ENCODE measurements around the gene NAIF1. TPM values are rescaled to one million over a fixed set of nuclear protein-coding genes. Genes with fewer than 3 reads are reported as not detected.

NAIF1 gene
- total RNA-seq, 1 donor from 2014 or later = 48.2 TPM

DNA sequence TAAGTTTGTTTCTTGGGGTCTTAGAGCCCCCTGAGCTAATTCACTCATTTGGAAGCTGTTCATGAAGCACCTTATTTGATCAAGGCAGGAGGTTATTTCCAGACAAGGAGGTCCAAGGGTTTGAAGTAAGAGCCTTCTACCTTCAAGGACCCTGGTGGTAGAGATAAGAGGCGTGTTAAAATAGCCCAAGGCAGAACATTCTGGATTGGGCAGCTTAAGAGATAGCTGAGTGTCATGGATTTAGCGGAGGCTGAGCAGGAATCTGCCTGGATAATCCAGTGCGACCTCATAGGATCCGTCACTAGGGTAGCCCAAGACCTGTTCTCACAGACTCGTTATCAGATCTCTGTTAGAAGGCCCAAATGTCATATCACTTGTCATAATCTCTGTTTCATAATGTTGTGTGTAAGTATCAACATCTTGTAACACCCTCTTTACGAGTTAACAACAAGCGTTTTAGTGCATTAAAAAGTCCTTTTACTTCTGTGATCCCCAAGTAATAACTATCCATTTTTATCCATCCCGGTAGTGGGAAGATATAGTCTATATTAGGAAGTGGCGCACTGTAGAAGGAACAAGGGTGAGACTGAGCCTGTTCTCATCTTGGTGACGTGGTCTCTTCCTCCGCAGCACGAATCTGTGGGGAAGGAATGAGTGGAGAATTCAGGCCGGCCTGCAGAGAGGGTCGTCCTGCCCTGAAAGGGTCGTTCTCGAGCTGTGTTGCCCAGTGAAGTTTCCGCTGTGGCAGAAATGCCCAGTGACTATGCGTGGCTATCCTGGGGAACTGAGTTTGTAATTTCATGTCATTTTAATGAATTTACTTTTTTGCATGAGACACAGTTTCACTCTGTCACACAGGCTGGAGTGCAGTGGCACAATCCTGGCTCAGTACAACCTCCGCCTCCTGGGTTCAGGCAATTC is 29.8 kb upstream of the NAIF1 start:
- Histone ChIP-seq H3K4me3 (no peak overlapping the region), H3K27me3 (no peaks in the 10 kb centered on the region), H3K9me3 (no peaks in the 10 kb centered on the region), H3K27ac (peak overlapping the region; percentile 93 to 97), H3K36me3 (peaks cover 7 to 11% of the 10 kb centered on the region in 2 donors), H3K4me1 (peaks cover 39 to 68% of the 10 kb centered on the region in 2 donors)
- DNase-seq (ENCODE audit: low spot score in 2 of 2) = no peak
- TF ChIP-seq, protein P1, sequence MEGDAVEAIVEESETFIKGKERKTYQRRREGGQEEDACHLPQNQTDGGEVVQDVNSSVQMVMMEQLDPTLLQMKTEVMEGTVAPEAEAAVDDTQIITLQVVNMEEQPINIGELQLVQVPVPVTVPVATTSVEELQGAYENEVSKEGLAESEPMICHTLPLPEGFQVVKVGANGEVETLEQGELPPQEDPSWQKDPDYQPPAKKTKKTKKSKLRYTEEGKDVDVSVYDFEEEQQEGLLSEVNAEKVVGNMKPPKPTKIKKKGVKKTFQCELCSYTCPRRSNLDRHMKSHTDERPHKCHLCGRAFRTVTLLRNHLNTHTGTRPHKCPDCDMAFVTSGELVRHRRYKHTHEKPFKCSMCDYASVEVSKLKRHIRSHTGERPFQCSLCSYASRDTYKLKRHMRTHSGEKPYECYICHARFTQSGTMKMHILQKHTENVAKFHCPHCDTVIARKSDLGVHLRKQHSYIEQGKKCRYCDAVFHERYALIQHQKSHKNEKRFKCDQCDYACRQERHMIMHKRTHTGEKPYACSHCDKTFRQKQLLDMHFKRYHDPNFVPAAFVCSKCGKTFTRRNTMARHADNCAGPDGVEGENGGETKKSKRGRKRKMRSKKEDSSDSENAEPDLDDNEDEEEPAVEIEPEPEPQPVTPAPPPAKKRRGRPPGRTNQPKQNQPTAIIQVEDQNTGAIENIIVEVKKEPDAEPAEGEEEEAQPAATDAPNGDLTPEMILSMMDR (IDR thresholded peaks at IDR 0.05) = peak in 1 of 3 experiments; percentile 4
- intact Hi-C loops (cut with DNase I) = no loop called here

- TF ChIP-seq, protein P1 (IDR thresholded peaks at IDR 0.05) = no peak
- peaks cover 35 to 66% of the 10 kb centered on the region in 2 donors for H3K4me1 ChIP-seq
- H3K4me3 ChIP-seq = no peak overlapping the region
- DNase-seq (ENCODE audit: low spot score in 2 of 2) = no peak
- no peaks in the 10 kb centered on the region for H3K36me3 ChIP-seq
- H3K9me3 ChIP-seq = no peaks in the 10 kb centered on the region
- intact Hi-C loops (cut with DNase I) = loop anchor here (1.0 to 2.0 kb wide), 3 partner anchors 23 to 130 kb away; partner anchors contain the start of gene SLC25A25
- H3K27me3 ChIP-seq = no peaks in the 10 kb centered on the region
- peak overlapping the region; percentile 90 to 91 for H3K27ac ChIP-seq
Observed at GRCh38 chr9:128094950-128095544, 27.9 kb upstream of the NAIF1 start.

DNA sequence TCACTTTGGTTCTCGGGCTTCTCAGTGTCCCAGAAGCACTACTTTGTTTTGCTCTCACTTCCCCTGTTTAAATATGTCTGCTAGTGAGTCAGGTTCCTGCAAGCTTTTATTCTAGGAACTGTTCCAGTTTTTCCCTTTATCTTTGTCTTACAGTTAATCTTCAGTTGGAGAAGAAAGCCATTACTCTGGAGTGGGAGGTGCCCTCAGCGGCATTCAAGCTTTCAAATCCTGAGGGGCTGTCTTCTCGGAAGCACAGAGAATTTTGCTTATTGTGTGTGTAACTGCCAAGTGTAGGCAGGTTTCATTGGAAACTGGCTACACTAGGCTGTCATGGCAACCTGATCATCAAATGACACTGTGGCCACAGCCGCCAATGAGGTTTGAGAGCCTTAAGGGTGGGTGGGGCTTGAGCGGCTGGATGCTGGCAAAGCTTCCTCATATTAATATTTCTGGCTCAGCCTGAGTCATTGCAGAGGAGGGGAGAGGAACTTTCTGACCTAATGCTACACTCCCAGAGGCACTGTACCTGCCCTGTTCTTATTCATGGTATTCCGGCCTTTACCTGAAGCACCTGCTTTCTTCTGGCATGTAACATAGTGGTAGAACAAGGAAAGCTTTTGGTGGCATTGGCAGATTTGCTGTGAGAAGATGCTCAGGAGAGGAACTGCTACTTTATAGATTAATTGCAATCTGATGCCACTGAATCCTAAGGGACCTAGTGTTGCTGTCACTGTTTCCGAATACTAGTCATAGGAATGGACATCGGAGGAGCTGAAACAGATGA is 27.2 kb upstream of the NAIF1 start:
- H3K4me1 ChIP-seq = peaks cover 28 to 59% of the 10 kb centered on the region in 2 donors
- H3K27me3 ChIP-seq = no peaks in the 10 kb centered on the region
- intact Hi-C loops (cut with DNase I) = loop anchor here (1.0 to 2.0 kb wide), 3 partner anchors 22 to 130 kb away; partner anchors contain the start of gene SLC25A25
- H3K4me3 ChIP-seq = peak overlapping the region; percentile 18 to 35
- no peaks in the 10 kb centered on the region for H3K36me3 ChIP-seq
- peak; percentile 87 to 98 for DNase-seq (ENCODE audit: low spot score in 2 of 2)
- H3K27ac ChIP-seq = peak overlapping the region; percentile 90 to 91
- TF ChIP-seq, protein P1 (IDR thresholded peaks at IDR 0.05) = no peak
- H3K9me3 ChIP-seq = no peaks in the 10 kb centered on the region

- no peak for DNase-seq (ENCODE audit: low spot score in 2 of 2)
- Histone ChIP-seq H3K4me3 (no peak overlapping the region), H3K36me3 (no peaks in the 10 kb centered on the region), H3K4me1 (peaks cover 23 to 54% of the 10 kb centered on the region in 2 donors), H3K27me3 (no peaks in the 10 kb centered on the region), H3K27ac (peak overlapping the region; percentile 90 to 91), H3K9me3 (no peaks in the 10 kb centered on the region)
- intact Hi-C loops (cut with DNase I) = no loop called here
- TF ChIP-seq, protein P1 (IDR thresholded peaks at IDR 0.05) = no peak
Observed at GRCh38 chr9:128093011-128093410, 25.9 kb upstream of the NAIF1 start.

DNA sequence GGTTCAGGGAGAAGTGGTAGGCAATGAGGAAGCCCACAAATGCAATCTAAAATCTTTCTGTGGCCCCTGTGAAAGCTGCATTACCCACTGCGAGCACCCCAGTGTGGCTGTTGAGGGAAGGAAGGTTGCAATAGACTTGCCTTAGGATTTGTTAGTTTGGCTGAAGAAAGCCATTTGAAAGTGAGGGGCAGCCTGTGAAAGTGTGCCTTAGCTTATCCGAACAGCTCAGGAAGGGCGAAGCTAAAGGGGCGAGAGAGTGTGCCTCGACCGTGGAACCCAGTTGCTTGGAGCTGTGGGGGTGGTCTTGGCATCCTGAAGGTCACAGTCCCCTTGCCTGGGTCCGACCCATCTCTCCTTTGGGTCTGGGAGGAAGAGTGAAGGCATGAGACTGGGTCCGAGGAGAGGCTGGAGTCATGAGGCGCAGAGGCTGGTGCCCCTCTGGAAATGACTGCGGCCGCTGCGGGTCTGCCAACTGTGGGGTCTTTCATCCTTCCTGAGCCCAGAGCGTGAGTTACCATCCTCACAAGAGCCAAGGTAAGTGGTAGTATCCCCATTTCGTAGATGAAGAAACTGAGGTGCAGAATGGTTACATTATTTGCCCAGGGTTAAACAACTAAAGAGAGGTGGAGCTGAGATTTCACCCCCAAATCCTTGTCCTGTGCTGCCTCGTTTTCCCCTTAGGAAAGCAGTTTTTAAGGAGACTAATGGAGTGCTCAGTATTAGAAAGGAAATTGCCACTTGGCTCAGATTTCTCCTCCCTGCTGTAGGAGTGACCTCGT is 25.3 kb upstream of the NAIF1 start:
- Histone ChIP-seq H3K27ac (peak overlapping the region; percentile 90 to 91), H3K36me3 (no peaks in the 10 kb centered on the region), H3K9me3 (no peaks in the 10 kb centered on the region), H3K4me1 (peaks cover 17 to 48% of the 10 kb centered on the region in 2 donors), H3K4me3 (no peak overlapping the region), H3K27me3 (no peaks in the 10 kb centered on the region)
- TF ChIP-seq, protein P1 (IDR thresholded peaks at IDR 0.05) = no peak
- no peak for DNase-seq (ENCODE audit: low spot score in 2 of 2)
- intact Hi-C loops (cut with DNase I) = no loop called here
